ENCODE measurements around the gene KLRK1. TPM values are rescaled to one million over a fixed set of nuclear protein-coding genes. Genes with fewer than 3 reads are reported as not detected.

Gene KLRK1
- total and polyA plus RNA-seq, 2 donors (not counting 1 experiment from before 2014, with no cell fraction given), result 0.84 to 2.1 TPM

- no peaks in the 10 kb centered on the region for H3K9me3 Mint-ChIP-seq (ENCODE audit: insufficient read depth)
- no peak overlapping the region for H3K4me3 ChIP-seq (ENCODE audit: control extremely low read depth in 1 of 5, extremely low read depth in 1 of 5, insufficient read depth in 1 of 5, low read depth in 2 of 5, low read length in 4 of 5)
- no peaks in the 10 kb centered on the region for H3K27me3 ChIP-seq (replicated peaks in 1 of 4; ENCODE audit: control extremely low read depth in 1 of 4, control insufficient read depth in 3 of 4, insufficient read depth in 4 of 4, low read length in 3 of 4)
- ATAC-seq (ENCODE audit: low read depth) (no peak), DNase-seq (no peak)
- H3K27ac ChIP-seq (ENCODE audit: low read length in 2 of 2), result no peak overlapping the region
- TF ChIP-seq EZH2 (IDR thresholded peaks at IDR 0.05; ENCODE audit: borderline replicate concordance, insufficient read depth, low read depth, low read length, poor library complexity, severe bottlenecking) (no peak), CTCF (IDR thresholded peaks at IDR 0.05) (no peak)
- WGBS (ENCODE audit: insufficient coverage), result 100% methylated on average over 4 of the region's 4 CpGs
- peaks cover 2% of the 10 kb centered on the region for H3K4me1 Mint-ChIP-seq
- CTCF ChIA-PET, result interaction anchor here (0.5 to 1.0 kb wide), 2 partner anchors 49 to 423 kb away, joined by 3 read pairs; no protein-coding TSS in a partner anchor
- no peaks in the 10 kb centered on the region for H3K36me3 ChIP-seq (replicated peaks in 1 of 2; ENCODE audit: control extremely low read depth in 1 of 2, control insufficient read depth in 1 of 2, extremely low read depth in 1 of 2, insufficient read depth in 2 of 2, low read length in 1 of 2)
- intact Hi-C loops (cut with micrococcal nuclease), result no loop called here
- POLR2A ChIA-PET, result no interaction called here
- peaks cover 0 to 7% (median 0%) of the 10 kb centered on the region in 3 donors for H3K9me3 ChIP-seq (ENCODE audit: control extremely low read depth in 1 of 3, control insufficient read depth in 2 of 3, insufficient read depth in 1 of 3, low read length in 2 of 3)
- no peak overlapping the region for H3K4me2 ChIP-seq (replicated peaks; ENCODE audit: low read depth, low read length, poor library complexity, severe bottlenecking)
- H3K4me1 ChIP-seq (ENCODE audit: control insufficient read depth in 2 of 2, insufficient read depth in 2 of 2, low read length in 2 of 2), result peaks cover 31 to 39% of the 10 kb centered on the region in 2 donors
- peak overlapping the region; percentile 54 for H3K27ac Mint-ChIP-seq
- H3K4me3 Mint-ChIP-seq, result no peak overlapping the region
- no peaks in the 10 kb centered on the region for H3K79me2 ChIP-seq (ENCODE audit: control insufficient read depth, insufficient read depth, low read length)
- H4K20me1 ChIP-seq (ENCODE audit: control insufficient read depth, insufficient read depth, low read length, poor library complexity, severe bottlenecking), result no peaks in the 10 kb centered on the region
- no peak overlapping the region for H3K9ac ChIP-seq (ENCODE audit: low read length)
- no peak overlapping the region for H2AFZ ChIP-seq (ENCODE audit: insufficient read depth, low read depth, low read length, poor library complexity, severe bottlenecking)
- peaks cover 3% of the 10 kb centered on the region for H3K27me3 Mint-ChIP-seq
Observed at GRCh38 chr12:10361622-10362021, 28.2 kb downstream of the KLRK1 start.

GRCh38 chr12:10361084-10361483, 28.8 kb downstream of the KLRK1 start:
- no peak overlapping the region for H3K4me2 ChIP-seq (replicated peaks; ENCODE audit: low read depth, low read length, poor library complexity, severe bottlenecking)

More at GRCh38 chr12:10361084-10361483, 28.8 kb downstream of the KLRK1 start:
- H3K9me3 Mint-ChIP-seq (ENCODE audit: insufficient read depth), result no peaks in the 10 kb centered on the region
- Histone ChIP-seq H3K4me3 (ENCODE audit: control extremely low read depth in 1 of 5, extremely low read depth in 1 of 5, insufficient read depth in 1 of 5, low read depth in 2 of 5, low read length in 4 of 5) (no peak overlapping the region), H3K4me1 (ENCODE audit: control insufficient read depth in 2 of 2, insufficient read depth in 2 of 2, low read length in 2 of 2) (peaks cover 25 to 33% of the 10 kb centered on the region in 2 donors), H3K27ac (ENCODE audit: low read length in 2 of 2) (no peak overlapping the region), H3K79me2 (ENCODE audit: control insufficient read depth, insufficient read depth, low read length) (no peaks in the 10 kb centered on the region), H3K9me3 (ENCODE audit: control extremely low read depth in 1 of 3, control insufficient read depth in 2 of 3, insufficient read depth in 1 of 3, low read length in 2 of 3) (peaks cover 0 to 7% (median 0%) of the 10 kb centered on the region in 3 donors), H3K27me3 (replicated peaks in 1 of 4; ENCODE audit: control extremely low read depth in 1 of 4, control insufficient read depth in 3 of 4, insufficient read depth in 4 of 4, low read length in 3 of 4) (no peaks in the 10 kb centered on the region), H3K9ac (ENCODE audit: low read length) (no peak overlapping the region), H3K36me3 (replicated peaks in 1 of 2; ENCODE audit: control extremely low read depth in 1 of 2, control insufficient read depth in 1 of 2, extremely low read depth in 1 of 2, insufficient read depth in 2 of 2, low read length in 1 of 2) (no peaks in the 10 kb centered on the region), H4K20me1 (ENCODE audit: control insufficient read depth, insufficient read depth, low read length, poor library complexity, severe bottlenecking) (no peaks in the 10 kb centered on the region), H2AFZ (ENCODE audit: insufficient read depth, low read depth, low read length, poor library complexity, severe bottlenecking) (no peak overlapping the region)
- no peak for TF ChIP-seq EZH2 (IDR thresholded peaks at IDR 0.05; ENCODE audit: borderline replicate concordance, insufficient read depth, low read depth, low read length, poor library complexity, severe bottlenecking)
- no peak for TF ChIP-seq CTCF (IDR thresholded peaks at IDR 0.05)
- ATAC-seq (ENCODE audit: low read depth) (no peak), DNase-seq (peak; percentile 21)
- H3K4me1 Mint-ChIP-seq, result peaks cover 2% of the 10 kb centered on the region
- H3K4me3 Mint-ChIP-seq, result no peak overlapping the region
- ChIA-PET CTCF (interaction anchor here (0.5 to 1.0 kb wide), 2 partner anchors 50 to 423 kb away, joined by 3 read pairs; no protein-coding TSS in a partner anchor), POLR2A (no interaction called here)
- 70% methylated on average over 3 of the region's 4 CpGs for WGBS (ENCODE audit: insufficient coverage)
- peaks cover 5% of the 10 kb centered on the region for H3K27me3 Mint-ChIP-seq
- H3K27ac Mint-ChIP-seq, result no peak overlapping the region
- intact Hi-C loops (cut with micrococcal nuclease), result no loop called here
